Fibroblast of the aortic adventitia (primary cell): ENCODE results near the gene CAPN2. TPM values are rescaled to one million over a fixed set of nuclear protein-coding genes. Genes with fewer than 3 reads are reported as not detected.
"Not testable (repeated sequence)": the region's sequence is repeated elsewhere in the genome, so short reads cannot be mapped to it uniquely, and the experiment has no call there.

Experiments used
- DNase-seq: peaks from one replicate; pipeline ENCODE4 v3.0.0-alpha.2; 2010; ENCODE audit warnings: low read depth
- H3K4me3 ChIP-seq: 2 replicates; pipeline ENCODE4 v1.5.1; 2011; ENCODE audit warnings: low read depth, mild to moderate bottlenecking, control low read depth, low read length, moderate library complexity
- CTCF ChIP-seq: IDR thresholded peaks from 2 replicates; pipeline ENCODE4 v1.5.1; 2011; ENCODE audit warnings: mild to moderate bottlenecking, low read length, control low read depth, inconsistent platforms; ENCODE audit not compliant: insufficient read depth
- total RNA-seq: library from RNA; depleted of rRNA; stranded (reverse); fragments of >200 nt; gene quantifications from 2 replicates; pipeline ENCODE4 v1.2.3, GENCODE V29; 2012; ENCODE audit warnings: low replicate concordance

The CAPN2 gene
- total RNA-seq, 1 donor = 481 TPM

GRCh38 chr1:223732993-223733798, 20.9 kb downstream of the CAPN2 start:
- no peak overlapping the region for H3K4me3 ChIP-seq
- no peak for DNase-seq
- no peak for TF ChIP-seq CTCF

GRCh38 chr1:223733898-223734852, 21.8 kb downstream of the CAPN2 start:
- TF ChIP-seq CTCF = no peak

GRCh38 chr1:223736638-223737037, 24.3 kb downstream of the CAPN2 start:
- H3K4me3 ChIP-seq, DNase-seq: not testable (repeated sequence)

More at GRCh38 chr1:223733898-223734852, 21.8 kb downstream of the CAPN2 start:
- DNase-seq = no peak
- no peak overlapping the region for H3K4me3 ChIP-seq

GRCh38 chr1:223737342-223737741, 25.0 kb downstream of the CAPN2 start:
- H3K4me3 ChIP-seq = no peak overlapping the region
- no peak for DNase-seq
- TF ChIP-seq CTCF = no peak

GRCh38 chr1:223738465-223739365, 26.4 kb downstream of the CAPN2 start:
- no peak overlapping the region for H3K4me3 ChIP-seq
- DNase-seq = no peak
- TF ChIP-seq CTCF = no peak

GRCh38 chr1:223739366-223740037, 27.2 kb downstream of the CAPN2 start:
- H3K4me3 ChIP-seq = no peak overlapping the region
- TF ChIP-seq CTCF = no peak
- DNase-seq = no peak

- DNase-seq, H3K4me3 ChIP-seq: not testable (repeated sequence)
Measured at GRCh38 chr1:223740038-223740736, 27.8 kb downstream of the CAPN2 start.
